ENCODE measurements around the gene PRKCB.

PRKCB gene

DNA sequence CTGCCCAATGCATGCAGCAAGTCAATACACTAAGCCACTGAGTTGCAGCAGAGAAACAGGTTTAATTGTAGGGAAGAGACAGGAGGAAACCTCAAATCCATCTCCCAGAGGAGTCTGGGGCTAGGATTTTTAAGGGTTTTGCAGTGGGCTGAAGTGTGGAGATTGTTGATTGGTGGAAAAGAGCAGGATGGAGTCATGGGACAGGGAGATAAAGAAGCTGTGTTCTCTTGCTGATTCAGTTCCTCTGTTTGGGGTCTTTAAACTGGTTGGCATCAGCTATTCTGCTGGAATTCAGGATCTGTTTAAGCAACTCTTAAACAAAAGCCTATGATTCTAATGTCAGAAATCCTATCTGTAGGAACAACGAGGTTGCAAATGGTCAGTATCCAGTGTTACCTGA is 239.5 kb downstream of the PRKCB start:
- H3K9me3 ChIP-seq (ENCODE audit: insufficient read depth, low read length), result no peaks in the 10 kb centered on the region
- H3K27me3 ChIP-seq (ENCODE audit: low read length), result no peaks in the 10 kb centered on the region
- H3K4me2 ChIP-seq (ENCODE audit: low read depth, low read length, poor library complexity, severe bottlenecking), result no peak overlapping the region
- no peaks in the 10 kb centered on the region for H4K20me1 ChIP-seq (ENCODE audit: low read depth, low read length)
- no peaks in the 10 kb centered on the region for H3K36me3 ChIP-seq (ENCODE audit: low read length)
- no peak overlapping the region for H3K9ac ChIP-seq (ENCODE audit: low read length)
- no peak overlapping the region for H2AFZ ChIP-seq (ENCODE audit: low read depth, low read length, severe bottlenecking)
- H3K79me2 ChIP-seq (ENCODE audit: insufficient read depth, low read length), result no peaks in the 10 kb centered on the region
- H3F3A ChIP-seq (ENCODE audit: insufficient read depth), result no peaks in the 10 kb centered on the region
- no peak for TF ChIP-seq EZH2phosphoT487 (conservative IDR thresholded peaks at IDR 0.05; ENCODE audit: low read length)
- TF ChIP-seq, protein P1, sequence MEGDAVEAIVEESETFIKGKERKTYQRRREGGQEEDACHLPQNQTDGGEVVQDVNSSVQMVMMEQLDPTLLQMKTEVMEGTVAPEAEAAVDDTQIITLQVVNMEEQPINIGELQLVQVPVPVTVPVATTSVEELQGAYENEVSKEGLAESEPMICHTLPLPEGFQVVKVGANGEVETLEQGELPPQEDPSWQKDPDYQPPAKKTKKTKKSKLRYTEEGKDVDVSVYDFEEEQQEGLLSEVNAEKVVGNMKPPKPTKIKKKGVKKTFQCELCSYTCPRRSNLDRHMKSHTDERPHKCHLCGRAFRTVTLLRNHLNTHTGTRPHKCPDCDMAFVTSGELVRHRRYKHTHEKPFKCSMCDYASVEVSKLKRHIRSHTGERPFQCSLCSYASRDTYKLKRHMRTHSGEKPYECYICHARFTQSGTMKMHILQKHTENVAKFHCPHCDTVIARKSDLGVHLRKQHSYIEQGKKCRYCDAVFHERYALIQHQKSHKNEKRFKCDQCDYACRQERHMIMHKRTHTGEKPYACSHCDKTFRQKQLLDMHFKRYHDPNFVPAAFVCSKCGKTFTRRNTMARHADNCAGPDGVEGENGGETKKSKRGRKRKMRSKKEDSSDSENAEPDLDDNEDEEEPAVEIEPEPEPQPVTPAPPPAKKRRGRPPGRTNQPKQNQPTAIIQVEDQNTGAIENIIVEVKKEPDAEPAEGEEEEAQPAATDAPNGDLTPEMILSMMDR (IDR thresholded peaks at IDR 0.05; ENCODE audit: insufficient read depth, low read length, poor library complexity, severe bottlenecking), result no peak
- no peak overlapping the region for H3K27ac ChIP-seq (ENCODE audit: low read depth, low read length)
- no peaks in the 10 kb centered on the region for H3K9me2 ChIP-seq (replicated peaks; ENCODE audit: insufficient read depth, low read length)
- H3K4me3 ChIP-seq (ENCODE audit: insufficient read depth, low read length, poor library complexity, severe bottlenecking), result no peak overlapping the region

DNA sequence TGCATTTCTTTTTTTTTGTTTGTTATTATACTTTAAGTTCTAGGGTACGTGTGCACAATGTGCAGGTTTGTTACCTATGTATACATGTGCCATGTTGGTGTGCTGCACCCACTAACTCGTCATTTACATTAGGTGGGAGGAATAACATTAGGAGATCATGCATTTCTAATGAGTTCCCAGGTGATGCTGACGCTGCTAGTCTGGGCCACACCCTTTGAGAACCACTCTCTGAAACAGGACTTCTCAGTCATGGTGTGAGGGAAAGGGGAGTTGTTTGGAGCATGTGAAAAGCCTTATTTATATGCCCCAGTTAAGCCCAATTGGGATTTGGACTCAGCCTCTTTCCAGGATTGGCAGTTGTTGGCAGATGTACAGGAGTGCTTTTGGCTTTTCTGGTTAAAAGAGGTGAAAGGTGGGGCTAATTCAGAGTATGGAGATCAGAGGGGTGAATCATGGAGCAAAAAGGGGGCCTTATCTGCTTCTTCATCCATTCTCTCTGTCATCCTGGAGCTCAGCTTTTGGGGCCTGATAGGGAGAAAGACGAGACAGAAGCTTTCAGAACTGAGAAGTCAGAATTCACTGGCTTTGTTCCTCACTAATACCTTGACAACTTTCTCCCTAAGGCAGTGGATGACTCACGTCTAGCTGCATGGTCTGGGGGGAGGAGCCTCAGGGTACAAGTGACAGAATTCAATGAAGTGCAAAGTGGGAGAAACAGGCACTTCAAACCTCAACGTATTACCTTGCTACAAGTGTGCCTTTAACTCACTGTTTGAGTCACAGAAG is 240.3 kb downstream of the PRKCB start:
- no peak overlapping the region for H3K27ac ChIP-seq (ENCODE audit: low read depth, low read length)
- H3F3A ChIP-seq (ENCODE audit: insufficient read depth), result no peaks in the 10 kb centered on the region
- no peaks in the 10 kb centered on the region for H3K36me3 ChIP-seq (ENCODE audit: low read length)
- TF ChIP-seq EZH2phosphoT487 (conservative IDR thresholded peaks at IDR 0.05; ENCODE audit: low read length), result no peak
- TF ChIP-seq, protein P1 (IDR thresholded peaks at IDR 0.05; ENCODE audit: insufficient read depth, low read length, poor library complexity, severe bottlenecking), result no peak
- H2AFZ ChIP-seq (ENCODE audit: low read depth, low read length, severe bottlenecking), result no peak overlapping the region
- no peak overlapping the region for H3K9ac ChIP-seq (ENCODE audit: low read length)
- no peaks in the 10 kb centered on the region for H3K9me2 ChIP-seq (replicated peaks; ENCODE audit: insufficient read depth, low read length)
- no peaks in the 10 kb centered on the region for H4K20me1 ChIP-seq (ENCODE audit: low read depth, low read length)
- no peak overlapping the region for H3K4me3 ChIP-seq (ENCODE audit: insufficient read depth, low read length, poor library complexity, severe bottlenecking)
- no peaks in the 10 kb centered on the region for H3K27me3 ChIP-seq (ENCODE audit: low read length)
- H3K9me3 ChIP-seq (ENCODE audit: insufficient read depth, low read length), result no peaks in the 10 kb centered on the region
- H3K4me2 ChIP-seq (ENCODE audit: low read depth, low read length, poor library complexity, severe bottlenecking), result no peak overlapping the region
- no peaks in the 10 kb centered on the region for H3K79me2 ChIP-seq (ENCODE audit: insufficient read depth, low read length)

DNA sequence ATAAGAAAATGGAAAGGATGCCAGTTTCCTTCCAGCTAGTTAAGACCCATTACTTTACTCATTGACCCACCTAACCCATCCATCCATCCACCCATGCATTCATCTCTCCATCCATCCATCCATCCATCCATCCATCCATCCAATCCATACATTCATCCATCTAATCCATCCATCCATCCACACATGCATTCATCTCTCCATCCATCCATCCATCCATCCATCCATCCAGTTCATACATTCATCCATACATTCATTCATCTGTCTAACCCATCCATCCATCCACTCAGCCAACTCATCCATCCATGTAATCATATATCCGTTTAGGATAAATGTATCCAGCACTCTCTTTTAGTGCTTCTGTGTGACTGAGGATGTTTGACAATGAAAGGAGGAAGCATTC is 241.5 kb downstream of the PRKCB start:
- Histone ChIP-seq H2AFZ (ENCODE audit: low read depth, low read length, severe bottlenecking) (no peak overlapping the region), H3K4me2 (ENCODE audit: low read depth, low read length, poor library complexity, severe bottlenecking) (no peak overlapping the region), H3K27me3 (ENCODE audit: low read length) (no peaks in the 10 kb centered on the region), H3K4me3 (ENCODE audit: insufficient read depth, low read length, poor library complexity, severe bottlenecking) (no peak overlapping the region), H3K9me3 (ENCODE audit: insufficient read depth, low read length) (no peaks in the 10 kb centered on the region), H3K27ac (ENCODE audit: low read depth, low read length) (no peak overlapping the region), H4K20me1 (ENCODE audit: low read depth, low read length) (no peaks in the 10 kb centered on the region), H3K9me2 (replicated peaks; ENCODE audit: insufficient read depth, low read length) (no peaks in the 10 kb centered on the region), H3K79me2 (ENCODE audit: insufficient read depth, low read length) (no peaks in the 10 kb centered on the region), H3K9ac (ENCODE audit: low read length) (no peak overlapping the region), H3K36me3 (ENCODE audit: low read length) (no peaks in the 10 kb centered on the region), H3F3A (ENCODE audit: insufficient read depth) (no peaks in the 10 kb centered on the region)
- TF ChIP-seq, protein P1 (IDR thresholded peaks at IDR 0.05; ENCODE audit: insufficient read depth, low read length, poor library complexity, severe bottlenecking), result no peak
- no peak for TF ChIP-seq EZH2phosphoT487 (conservative IDR thresholded peaks at IDR 0.05; ENCODE audit: low read length)

Measured in SU-DHL-6 (cell line).